Measurements from ENCODE around the gene USP35.

The USP35 gene

GRCh38 chr11:78234006-78234405 lies 45.3 kb downstream of the USP35 start:
- no peak for DNase-seq (ENCODE audit: low spot score)

- DNase-seq (ENCODE audit: low spot score): no peak
Measured at GRCh38 chr11:78237293-78238046, 48.8 kb downstream of the USP35 start.

- no peak for DNase-seq (ENCODE audit: low spot score)
Measured at GRCh38 chr11:78239781-78240180, 51.1 kb downstream of the USP35 start.

GRCh38 chr11:78241475-78241874 lies 52.8 kb downstream of the USP35 start:
- no peak for DNase-seq (ENCODE audit: low spot score)

GRCh38 chr11:78244080-78244479 lies 55.4 kb downstream of the USP35 start:
- DNase-seq (ENCODE audit: low spot score): no peak

- DNase-seq (ENCODE audit: low spot score): no peak
Measured at GRCh38 chr11:78244546-78245255, 56.0 kb downstream of the USP35 start.

- DNase-seq (ENCODE audit: low spot score): no peak
Measured at GRCh38 chr11:78248191-78248590, 59.5 kb downstream of the USP35 start.

GRCh38 chr11:78248903-78249302 lies 60.2 kb downstream of the USP35 start:
- no peak for DNase-seq (ENCODE audit: low spot score)

- DNase-seq (ENCODE audit: low spot score): no peak
Measured at GRCh38 chr11:78250099-78250498, 61.4 kb downstream of the USP35 start.

- DNase-seq (ENCODE audit: low spot score): peak; percentile 43
Measured at GRCh38 chr11:78251083-78251775, 62.5 kb downstream of the USP35 start.

- no peak for DNase-seq (ENCODE audit: low spot score)
Measured at GRCh38 chr11:78253797-78254196, 65.1 kb downstream of the USP35 start.

- no peak for DNase-seq (ENCODE audit: low spot score)
Measured at GRCh38 chr11:78254268-78254667, 65.5 kb downstream of the USP35 start.

GRCh38 chr11:78255919-78256318 lies 67.2 kb downstream of the USP35 start:
- DNase-seq (ENCODE audit: low spot score): no peak

- DNase-seq (ENCODE audit: low spot score): peak; percentile 85
Measured at GRCh38 chr11:78256962-78257361, 68.2 kb downstream of the USP35 start.

- DNase-seq (ENCODE audit: low spot score): no peak
Measured at GRCh38 chr11:78257654-78258053, 68.9 kb downstream of the USP35 start.

- no peak for DNase-seq (ENCODE audit: low spot score)
Measured at GRCh38 chr11:78259777-78260487, 71.2 kb downstream of the USP35 start.

- no peak for DNase-seq (ENCODE audit: low spot score)
Measured at GRCh38 chr11:78261367-78261766, 72.6 kb downstream of the USP35 start.

GRCh38 chr11:78261828-78262227 lies 73.1 kb downstream of the USP35 start:
- DNase-seq (ENCODE audit: low spot score): no peak

GRCh38 chr11:78262238-78262637 lies 73.5 kb downstream of the USP35 start:
- no peak for DNase-seq (ENCODE audit: low spot score)

- no peak for DNase-seq (ENCODE audit: low spot score)
Measured at GRCh38 chr11:78262691-78263090, 74.0 kb downstream of the USP35 start.

Data from AG20443 (cell line).